ENCODE results near the gene SP3.

The SP3 gene

DNA sequence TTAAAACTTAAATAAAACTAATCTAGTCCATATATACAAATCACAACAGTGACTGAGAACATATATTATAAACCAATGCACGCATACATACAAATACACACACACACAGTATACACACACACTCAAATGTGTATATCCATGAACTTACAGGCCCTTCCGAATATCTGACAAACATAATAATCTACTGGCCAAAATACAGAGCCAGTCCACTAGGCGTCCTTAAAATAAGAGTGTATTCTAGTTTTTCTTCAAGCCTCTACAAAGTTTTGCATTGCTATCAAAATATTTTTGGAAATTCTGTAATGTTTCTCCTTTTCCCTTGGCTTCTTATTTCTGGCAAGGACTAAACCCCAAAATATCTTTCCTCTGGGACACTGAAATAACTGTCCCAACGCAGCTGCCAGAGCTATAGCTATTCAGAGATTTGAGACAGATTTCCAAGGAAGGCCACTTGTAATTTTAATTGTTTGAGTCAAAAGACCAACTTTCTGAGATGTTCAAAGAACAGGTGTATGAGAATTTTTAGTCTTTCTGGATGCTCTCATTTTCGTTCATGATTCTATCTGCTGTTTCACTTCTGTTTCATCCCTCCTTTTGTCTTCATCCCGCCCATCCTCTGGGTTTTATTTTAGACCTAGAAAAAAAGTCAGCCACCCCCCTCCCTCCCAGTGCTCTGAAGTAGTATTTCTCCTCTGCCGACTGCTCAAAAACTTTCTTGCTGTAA is 24.1 kb upstream of the SP3 start:
- TF ChIP-seq GATA3 (IDR thresholded peaks at IDR 0.05; ENCODE audit: low read depth, low read length) (no peak), GATA2 (IDR thresholded peaks at IDR 0.05; ENCODE audit: low read depth, low read length) (no peak)

DNA sequence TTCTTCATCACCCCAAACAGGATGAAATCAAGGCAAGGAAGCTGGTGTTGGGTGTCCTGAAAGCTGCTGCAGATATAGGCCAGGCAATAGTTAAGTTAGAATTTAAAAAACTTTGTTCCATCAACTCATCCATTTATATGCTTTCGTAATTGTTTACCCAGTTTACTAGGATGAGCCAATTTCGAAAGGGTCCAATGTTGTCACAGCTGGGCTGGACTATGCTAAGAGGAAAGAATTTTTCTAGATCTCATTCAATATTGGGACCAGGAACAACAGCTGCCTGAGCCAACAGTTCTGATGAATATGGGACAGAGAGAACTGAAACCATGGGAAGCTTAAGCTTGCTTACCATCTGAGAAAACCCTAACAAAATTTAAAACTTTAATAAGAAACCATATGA is 21.6 kb upstream of the SP3 start:
- TF ChIP-seq GATA2 (IDR thresholded peaks at IDR 0.05; ENCODE audit: low read depth, low read length) (no peak), GATA3 (IDR thresholded peaks at IDR 0.05; ENCODE audit: low read depth, low read length) (no peak)

DNA sequence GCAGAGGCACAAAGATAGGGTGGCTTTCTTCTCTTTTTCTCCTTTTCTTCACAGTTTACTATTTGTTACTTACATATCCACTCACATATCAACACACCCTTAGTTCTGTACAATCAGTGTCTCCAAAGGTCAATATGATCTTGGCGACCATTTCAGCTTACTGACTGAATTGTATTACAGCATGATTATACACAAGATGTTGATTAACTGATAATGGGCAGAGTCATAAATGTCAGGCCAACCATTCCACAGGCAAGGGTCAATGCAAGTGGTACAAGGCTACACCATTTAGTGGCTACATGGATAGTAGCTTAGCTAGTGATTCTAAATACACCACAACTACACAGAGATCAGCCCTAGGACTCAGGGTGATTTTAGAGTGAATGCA is 20.4 kb upstream of the SP3 start:
- no peak for TF ChIP-seq GATA2 (IDR thresholded peaks at IDR 0.05; ENCODE audit: low read depth, low read length)
- no peak for TF ChIP-seq GATA3 (IDR thresholded peaks at IDR 0.05; ENCODE audit: low read depth, low read length)

GRCh38 chr2:173984866-173985604 is 19.9 kb upstream of the SP3 start:
- TF ChIP-seq GATA3 (IDR thresholded peaks at IDR 0.05; ENCODE audit: low read depth, low read length) (no peak), GATA2 (IDR thresholded peaks at IDR 0.05; ENCODE audit: low read depth, low read length) (no peak)

GRCh38 chr2:173983391-173983871 is 18.3 kb upstream of the SP3 start:
- TF ChIP-seq GATA2 (IDR thresholded peaks at IDR 0.05; ENCODE audit: low read depth, low read length) (no peak), GATA3 (IDR thresholded peaks at IDR 0.05; ENCODE audit: low read depth, low read length) (no peak)

DNA sequence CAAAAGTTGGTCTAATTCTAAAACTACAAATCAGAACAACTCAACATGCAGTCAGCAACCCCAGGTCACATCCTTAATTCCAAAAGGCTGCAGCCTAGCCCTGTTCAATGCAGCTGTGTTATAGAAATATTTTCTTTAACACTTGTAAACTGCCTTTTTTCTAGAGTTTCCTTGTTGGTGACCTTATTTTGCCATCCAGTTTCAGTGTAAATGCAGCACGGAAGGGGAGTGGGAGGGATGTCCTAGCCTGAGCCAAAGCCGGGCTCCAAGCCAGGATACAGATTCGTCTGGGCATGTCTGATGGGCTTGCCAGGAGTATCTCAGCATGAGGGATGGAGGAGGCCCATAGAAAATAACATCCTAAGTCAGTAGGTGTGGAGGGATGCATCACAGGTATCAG is 17.7 kb upstream of the SP3 start:
- TF ChIP-seq GATA3 (IDR thresholded peaks at IDR 0.05; ENCODE audit: low read depth, low read length) (no peak), GATA2 (IDR thresholded peaks at IDR 0.05; ENCODE audit: low read depth, low read length) (no peak)

DNA sequence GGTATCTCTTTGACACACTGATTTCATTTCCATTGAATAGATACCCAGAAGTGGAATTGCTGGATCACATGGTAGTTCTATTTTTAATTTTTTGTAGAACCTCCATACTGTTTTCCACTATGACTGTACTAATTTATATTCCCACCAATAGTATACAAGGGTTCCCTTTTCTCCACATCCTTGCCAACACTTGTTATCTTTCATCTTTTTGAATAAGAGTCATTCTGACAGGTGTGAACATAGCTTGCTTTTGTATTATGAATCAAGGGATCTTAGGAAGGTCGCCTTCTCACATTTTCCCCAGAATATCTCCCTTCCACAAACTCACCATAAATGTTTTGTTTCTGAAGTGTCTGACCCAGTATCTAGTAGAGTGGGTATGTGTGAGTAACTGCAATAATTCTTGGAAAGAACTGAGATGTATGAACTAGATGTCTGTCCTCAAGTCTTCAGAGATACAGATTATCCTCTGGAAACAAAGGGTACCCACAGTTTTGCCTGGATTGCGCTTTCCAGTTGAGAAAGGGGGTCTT is 17.1 kb upstream of the SP3 start:
- no peak for TF ChIP-seq GATA3 (IDR thresholded peaks at IDR 0.05; ENCODE audit: low read depth, low read length)
- no peak for TF ChIP-seq GATA2 (IDR thresholded peaks at IDR 0.05; ENCODE audit: low read depth, low read length)

- TF ChIP-seq GATA2 (IDR thresholded peaks at IDR 0.05; ENCODE audit: low read depth, low read length) (no peak), GATA3 (IDR thresholded peaks at IDR 0.05; ENCODE audit: low read depth, low read length) (no peak)
These were observed 16.3 kb upstream of the SP3 start for GRCh38 chr2:173981520-173981919.

- no peak for TF ChIP-seq GATA2 (IDR thresholded peaks at IDR 0.05; ENCODE audit: low read depth, low read length)
- TF ChIP-seq GATA3 (IDR thresholded peaks at IDR 0.05; ENCODE audit: low read depth, low read length): no peak
These were observed 14.7 kb upstream of the SP3 start for GRCh38 chr2:173979751-173980351.

GRCh38 chr2:173978447-173978846 is 13.3 kb upstream of the SP3 start:
- no peak for TF ChIP-seq GATA3 (IDR thresholded peaks at IDR 0.05; ENCODE audit: low read depth, low read length)
- TF ChIP-seq GATA2 (IDR thresholded peaks at IDR 0.05; ENCODE audit: low read depth, low read length): no peak

DNA sequence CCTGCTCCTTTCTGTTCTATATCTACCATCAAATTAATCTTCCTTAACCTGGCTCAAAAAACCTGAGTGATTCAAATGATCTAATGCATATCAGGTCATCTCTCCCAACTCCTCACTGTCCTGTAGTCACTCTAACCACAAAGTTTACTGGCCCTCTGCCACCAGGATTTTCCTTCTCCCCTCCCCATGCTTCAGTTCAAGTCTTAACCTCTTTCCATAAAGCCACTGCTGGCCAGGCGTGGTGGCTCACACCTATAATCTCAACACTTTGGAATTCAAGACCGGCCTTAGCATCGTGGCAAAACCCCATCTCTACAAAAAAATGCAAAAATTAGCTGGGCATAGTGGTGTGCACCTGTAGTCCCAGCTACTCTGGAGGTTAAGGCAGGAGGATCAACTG is 7.5 kb upstream of the SP3 start:
- TF ChIP-seq GATA2 (IDR thresholded peaks at IDR 0.05; ENCODE audit: low read depth, low read length) (no peak), GATA3 (IDR thresholded peaks at IDR 0.05; ENCODE audit: low read depth, low read length) (no peak)

- no peak for TF ChIP-seq GATA2 (IDR thresholded peaks at IDR 0.05; ENCODE audit: low read depth, low read length)
- TF ChIP-seq GATA3 (IDR thresholded peaks at IDR 0.05; ENCODE audit: low read depth, low read length): no peak
These were observed 7.0 kb upstream of the SP3 start for GRCh38 chr2:173972165-173972564.

- TF ChIP-seq GATA3 (IDR thresholded peaks at IDR 0.05; ENCODE audit: low read depth, low read length) (no peak), GATA2 (IDR thresholded peaks at IDR 0.05; ENCODE audit: low read depth, low read length) (no peak)
These were observed 5.3 kb upstream of the SP3 start for GRCh38 chr2:173970516-173970924.

DNA sequence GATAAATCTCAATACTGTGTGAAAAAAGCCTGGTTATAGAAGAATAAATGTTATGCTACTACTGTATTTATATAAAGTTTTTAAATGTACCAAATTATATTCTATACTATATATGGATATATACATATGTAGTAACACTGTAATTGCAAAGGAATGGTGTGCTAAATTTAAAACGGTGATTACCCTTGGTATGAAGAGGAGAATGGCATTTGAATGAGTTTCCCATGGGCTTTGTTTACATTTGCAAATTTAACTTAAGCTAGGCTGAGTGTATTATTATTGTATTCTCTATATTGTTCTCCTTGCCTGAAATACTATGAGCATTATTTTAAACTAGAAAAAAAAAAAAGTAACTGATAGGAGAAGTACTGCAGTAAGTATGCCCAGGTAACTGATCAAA is 4.7 kb upstream of the SP3 start:
- TF ChIP-seq GATA3 (IDR thresholded peaks at IDR 0.05; ENCODE audit: low read depth, low read length): no peak
- no peak for TF ChIP-seq GATA2 (IDR thresholded peaks at IDR 0.05; ENCODE audit: low read depth, low read length)

All from SH-SY5Y (cell line).